NCI-H510A (cell line): ENCODE data around the gene GINS2.

Experiments
- DNase-seq: peaks from one replicate; lab custom pipeline; 2025; lab: John Stamatoyannopoulos, UW

GINS2 gene

DNA sequence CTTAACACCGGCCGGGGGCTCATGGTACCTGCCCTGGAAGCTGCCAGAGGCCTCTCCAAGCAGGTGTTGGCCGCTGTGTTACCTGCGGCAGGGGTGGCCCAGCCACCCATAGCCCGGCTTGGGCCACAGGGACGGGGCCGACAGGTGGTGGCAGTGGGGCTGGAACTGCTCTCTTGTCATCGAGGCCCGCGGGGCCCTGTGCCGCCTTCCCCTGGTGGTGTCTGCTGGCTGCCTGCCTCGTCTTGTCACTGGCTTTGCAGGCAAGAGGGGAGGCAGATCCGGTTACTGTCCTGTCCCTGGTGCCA is 48.5 kb downstream of the GINS2 start:
- no peak for DNase-seq

DNA sequence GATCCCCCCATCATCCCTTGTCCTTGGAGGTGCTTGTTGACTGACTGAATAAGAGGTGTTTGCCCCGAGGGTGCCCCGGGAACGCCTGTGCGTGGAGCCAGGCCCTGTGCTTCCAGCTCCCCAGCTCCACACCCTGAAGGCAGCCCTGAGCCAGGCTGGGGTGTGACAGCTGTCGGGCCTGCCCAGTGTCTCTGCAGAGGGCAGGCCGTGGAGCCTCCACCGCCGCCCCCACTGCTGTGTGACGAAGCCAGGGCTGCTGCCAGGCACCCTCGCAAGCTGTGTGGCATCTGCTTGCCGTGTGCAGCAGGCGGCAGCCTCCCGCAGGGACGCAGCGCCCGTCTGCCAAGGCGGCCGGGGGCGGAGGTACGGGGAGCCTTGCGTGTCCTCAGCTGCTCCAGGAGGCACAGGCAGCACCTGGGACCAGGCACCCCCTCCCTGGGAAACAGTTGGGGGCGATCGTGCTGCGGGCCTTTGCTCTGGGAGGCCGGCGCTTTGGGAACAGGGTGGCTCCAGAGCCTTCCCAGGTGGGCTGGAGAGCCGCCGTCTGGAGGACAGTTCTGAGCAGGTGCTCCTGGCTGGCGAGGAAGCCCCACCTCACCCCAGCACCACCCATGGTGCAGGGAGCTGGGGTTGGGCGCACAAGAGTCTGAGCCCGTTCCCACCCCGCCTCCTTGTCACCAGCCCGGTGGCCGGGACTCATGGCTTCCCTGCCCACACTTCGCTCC is 49.1 kb downstream of the GINS2 start:
- peak; percentile 89 for DNase-seq

DNA sequence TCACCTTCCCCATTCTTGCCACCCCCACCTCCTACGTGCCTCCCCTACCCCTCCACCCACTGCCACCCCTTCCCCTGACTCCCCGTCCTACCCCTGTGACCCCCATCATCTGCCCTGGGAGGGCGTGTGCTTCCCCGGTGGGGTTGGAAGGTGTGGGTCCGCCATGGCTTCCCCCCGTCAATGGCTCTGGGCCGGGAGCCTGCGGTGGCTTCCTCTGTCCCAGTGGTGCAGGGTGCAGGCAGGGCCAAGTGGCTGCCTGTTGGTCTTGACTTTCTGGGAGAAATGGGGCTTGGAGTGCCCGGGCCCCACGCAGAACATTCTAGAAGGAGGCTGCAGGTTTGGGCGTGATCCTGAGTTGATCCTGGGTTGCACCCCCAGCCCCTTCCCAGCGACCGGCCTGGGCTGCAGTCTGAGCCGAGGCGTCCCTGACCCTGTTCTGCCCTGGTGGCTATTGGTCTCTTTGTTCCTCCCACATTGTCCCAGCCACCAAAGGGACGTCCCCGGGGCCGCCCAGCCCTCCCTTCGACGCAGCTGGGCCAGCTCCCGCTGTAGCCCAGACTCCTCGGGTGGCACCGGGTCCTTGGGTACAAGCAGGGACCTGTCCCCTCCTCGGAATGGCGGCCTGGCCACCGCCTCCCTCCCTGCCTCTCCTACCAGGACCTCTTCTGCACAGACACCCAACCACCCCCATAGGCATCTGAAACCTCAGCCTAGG is 49.9 kb downstream of the GINS2 start:
- DNase-seq, result no peak

DNA sequence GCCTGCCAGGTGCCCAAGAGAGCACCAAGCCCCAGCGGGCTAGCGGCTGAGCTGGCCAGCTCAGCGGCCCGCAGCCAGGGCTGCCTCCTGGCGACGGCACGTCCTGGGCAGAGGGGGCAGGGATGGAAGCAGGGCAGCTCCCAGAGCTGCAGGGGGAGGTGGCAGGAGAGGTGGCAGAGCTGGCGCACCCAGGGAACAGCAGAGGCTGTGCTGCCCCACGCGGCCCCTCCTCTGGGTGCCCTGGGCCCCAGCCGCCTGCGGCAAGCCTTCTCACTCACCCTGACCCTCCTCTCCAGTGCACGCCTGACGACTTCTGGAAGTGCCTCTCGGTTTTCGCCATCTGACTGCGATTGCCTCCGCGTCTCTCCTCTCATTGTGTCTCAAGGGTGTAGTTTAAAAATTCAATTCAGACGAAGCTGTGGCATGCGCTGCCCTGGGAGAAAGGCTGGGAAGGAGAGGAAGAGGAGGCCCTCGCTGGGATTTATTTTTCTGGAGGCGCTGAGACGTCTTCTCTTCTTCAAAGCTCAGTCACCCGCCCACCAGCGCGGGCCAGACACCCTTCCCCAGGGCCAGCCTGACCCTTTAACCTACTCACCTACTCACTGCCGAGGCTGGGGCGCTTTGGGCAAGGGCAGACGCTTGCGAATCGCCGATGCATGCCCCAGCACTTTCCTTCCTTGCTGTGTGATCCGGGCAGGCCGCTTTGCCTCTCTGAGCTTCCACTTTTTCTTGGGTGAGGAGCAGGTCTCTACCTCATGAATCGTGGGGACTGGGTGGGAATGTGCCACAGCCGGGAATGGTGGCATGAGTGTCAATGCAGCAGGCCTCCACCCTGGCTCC is 50.7 kb downstream of the GINS2 start:
- DNase-seq, result peak; percentile 67

DNA sequence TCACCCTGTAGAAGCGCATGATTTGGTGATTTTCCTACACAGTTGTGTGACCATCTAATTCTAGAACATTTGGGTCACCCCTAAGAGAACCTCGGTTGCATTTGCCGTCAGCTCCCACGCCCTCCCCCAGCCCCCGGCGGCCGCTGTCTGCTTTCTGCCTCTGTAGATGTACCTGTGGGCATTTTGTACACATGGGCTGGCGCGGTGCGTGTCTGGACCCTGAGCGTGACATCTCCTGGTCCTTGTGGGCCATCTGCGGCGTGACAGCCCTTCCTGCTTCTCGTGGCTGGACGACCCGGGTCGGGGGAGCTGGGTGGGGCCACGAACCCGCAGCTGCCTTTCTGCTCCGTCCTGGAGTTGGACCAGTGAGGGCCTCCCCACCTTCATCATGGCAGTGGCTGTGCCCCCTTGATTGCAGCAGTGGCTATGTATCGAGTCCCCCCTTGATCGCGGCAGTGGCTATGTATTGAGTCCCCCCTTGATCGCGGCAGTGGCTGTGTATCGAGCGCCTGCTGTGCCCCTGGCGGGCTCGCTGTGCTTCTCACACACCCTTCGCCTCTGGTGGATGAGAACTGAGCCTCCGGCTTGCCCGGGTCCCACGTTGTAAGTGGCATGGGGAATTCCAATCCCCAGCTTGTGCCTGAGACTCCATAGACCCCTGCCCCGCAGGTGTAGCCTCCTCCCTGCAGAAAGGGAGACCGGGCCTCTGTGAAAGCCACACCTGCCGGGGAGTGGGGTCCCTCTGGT is 51.5 kb downstream of the GINS2 start:
- no peak for DNase-seq

DNA sequence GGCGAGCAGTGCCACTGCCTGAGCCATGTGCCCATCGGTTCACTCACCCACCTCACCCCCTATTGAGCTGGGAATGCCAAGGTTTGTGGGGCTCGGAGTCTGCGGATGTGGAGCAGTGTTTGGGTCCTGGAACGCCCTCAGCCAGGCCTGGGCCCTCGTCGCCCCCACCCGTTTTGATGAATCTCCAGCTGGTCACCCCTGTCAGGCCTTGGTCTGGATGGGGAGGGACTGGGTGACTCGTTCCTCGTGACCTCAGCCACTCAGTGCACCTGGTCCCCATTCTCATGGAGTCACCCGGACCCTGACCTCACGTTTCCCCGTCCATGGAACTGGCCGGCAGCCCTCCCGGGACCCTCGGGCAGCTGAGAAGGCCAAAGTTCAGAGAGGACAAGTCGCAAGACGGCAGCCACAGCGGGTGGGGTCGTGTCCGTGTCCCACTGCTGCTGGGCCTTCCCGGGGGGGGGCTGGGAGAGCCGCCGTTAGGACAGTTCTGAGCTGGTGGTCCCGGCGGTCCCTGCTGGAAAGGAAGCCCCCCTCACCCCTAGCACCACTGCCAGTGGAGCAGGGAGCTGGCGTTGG is 52.4 kb downstream of the GINS2 start:
- DNase-seq, result no peak

DNA sequence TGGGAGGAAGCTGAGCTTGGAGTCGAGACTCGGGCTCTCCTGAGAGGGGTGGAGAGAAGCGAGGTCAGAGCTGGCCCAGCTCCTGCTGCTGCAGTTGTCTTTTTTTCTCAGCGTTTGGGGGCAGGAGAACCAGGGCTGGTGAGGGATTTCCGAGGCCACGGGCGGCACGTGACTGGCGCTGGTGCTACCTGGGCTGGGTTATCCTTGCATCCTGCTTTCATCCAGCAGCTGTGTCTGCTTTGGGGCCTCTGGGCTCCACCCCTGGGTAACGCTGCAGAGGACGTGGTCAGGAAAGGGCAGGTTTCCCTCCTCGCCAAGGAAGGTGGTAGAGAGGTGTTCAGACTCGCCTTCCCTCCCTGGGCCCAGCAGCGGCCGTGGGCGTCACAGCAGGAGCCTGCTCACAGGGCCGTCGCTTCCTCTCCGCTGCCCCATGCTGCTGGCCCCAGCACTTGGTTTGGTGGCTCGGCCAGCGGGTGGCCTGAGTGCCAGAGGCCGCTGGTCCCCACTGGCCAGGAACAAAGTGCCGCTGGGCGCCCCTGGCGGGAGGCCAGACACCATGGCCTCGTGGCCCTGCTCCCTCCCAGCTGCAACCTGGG is 53.1 kb downstream of the GINS2 start:
- DNase-seq, result no peak

DNA sequence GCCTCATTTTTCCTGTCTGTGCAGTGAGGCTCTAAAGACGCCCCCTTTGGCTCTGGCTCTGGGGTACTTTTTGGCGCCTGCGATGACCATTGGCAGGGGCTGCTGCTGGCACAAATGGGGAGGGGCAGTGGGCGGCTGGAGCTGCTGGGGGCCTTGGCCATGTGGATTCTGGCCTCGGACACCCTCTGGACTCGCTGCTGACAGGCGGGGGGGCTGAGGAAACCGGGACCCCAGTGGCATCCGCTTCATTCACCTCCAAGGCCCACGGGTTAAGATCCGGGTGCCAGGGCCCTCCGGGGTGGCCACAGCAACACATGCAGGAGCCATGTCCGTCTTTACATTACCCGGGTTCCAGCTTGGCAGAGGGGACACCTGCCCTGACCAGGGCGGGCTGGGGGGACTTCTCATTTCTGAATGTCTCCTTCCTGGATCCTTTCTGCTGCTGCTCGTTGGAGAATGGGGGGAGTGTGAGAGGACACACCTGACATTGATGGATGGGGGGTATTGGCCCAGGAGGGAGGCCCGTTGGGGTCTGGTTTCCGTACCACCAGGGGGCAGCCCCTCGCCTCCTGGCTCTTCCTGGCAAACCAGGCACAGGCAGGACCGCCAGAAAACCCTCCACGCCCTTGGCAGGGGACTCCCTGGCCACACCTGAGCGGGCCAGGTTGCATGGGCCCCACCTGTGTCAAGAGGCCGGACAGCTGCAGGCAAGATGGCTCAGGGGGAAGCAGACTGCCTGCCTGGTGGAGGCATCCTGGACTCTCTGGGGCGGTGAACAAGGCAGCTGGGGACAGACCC is 53.8 kb downstream of the GINS2 start:
- DNase-seq, result no peak

DNA sequence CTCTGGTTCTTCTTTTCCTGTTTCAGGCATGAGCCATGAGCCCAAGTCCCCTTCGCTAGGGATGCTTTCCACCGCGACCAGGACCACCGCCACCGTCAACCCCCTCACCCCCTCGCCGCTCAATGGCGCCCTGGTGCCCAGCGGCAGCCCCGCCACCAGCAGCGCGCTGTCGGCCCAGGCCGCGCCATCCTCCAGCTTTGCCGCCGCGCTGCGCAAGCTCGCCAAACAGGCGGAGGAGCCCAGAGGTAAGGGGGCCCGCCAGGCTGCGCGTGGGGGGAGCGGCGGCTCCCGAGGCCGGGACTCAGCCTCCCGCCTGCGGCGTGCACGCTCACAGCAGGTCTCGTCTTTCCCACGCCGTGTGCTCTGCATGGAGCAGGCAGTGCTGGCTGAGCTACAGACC is 54.9 kb downstream of the GINS2 start:
- DNase-seq, result no peak

DNA sequence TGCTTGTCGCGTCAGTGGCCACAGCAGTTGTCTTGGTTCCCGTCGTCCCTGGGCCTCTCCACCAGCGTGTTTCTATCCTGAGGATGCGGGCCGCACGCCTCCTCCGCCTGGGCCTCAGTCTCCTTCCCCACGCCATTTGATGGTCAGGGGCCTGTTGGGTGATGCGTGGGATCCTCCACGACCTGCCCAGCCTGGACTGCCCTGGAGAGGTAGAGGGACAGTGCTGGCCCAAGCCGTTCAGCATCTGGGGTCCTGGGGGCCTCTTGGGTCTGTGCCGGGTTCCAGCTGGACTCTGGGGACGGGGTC is 55.4 kb downstream of the GINS2 start:
- DNase-seq, result no peak

DNA sequence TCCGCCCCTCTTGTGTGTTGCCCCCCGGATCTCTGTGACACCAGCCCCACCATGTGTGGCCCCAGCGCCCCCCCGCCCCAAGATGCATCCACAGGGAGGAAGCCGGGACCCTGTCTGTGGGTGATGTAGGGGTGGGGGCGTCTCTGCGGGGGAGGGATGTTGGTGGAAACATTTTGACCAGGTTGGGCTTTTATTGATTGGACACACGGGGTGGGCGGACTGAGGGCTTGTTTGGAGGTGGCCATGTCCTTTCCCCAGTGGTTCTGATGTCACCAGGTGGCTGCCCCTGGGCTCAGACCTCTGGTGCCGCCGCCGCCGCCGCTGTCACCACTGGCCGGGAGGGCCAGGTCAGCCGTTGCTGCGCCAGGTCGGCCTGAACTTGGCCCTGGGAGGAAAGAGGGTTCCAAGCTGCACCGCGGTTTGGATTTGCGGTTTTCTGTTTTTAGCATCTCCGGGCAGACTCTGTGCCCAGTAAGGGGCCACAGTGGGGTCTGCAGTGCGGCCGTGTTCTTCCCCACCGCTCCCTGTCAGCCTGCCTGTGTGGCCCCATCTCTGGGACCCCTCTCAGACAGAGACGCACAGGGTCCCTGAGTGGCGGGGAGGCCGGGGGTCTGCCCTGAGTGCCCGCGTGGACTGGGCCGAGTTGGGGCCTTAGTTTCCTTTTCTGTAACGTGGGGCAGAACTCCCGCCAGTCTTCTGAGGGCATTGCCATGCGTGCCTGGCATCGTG is 55.9 kb downstream of the GINS2 start:
- no peak for DNase-seq

DNA sequence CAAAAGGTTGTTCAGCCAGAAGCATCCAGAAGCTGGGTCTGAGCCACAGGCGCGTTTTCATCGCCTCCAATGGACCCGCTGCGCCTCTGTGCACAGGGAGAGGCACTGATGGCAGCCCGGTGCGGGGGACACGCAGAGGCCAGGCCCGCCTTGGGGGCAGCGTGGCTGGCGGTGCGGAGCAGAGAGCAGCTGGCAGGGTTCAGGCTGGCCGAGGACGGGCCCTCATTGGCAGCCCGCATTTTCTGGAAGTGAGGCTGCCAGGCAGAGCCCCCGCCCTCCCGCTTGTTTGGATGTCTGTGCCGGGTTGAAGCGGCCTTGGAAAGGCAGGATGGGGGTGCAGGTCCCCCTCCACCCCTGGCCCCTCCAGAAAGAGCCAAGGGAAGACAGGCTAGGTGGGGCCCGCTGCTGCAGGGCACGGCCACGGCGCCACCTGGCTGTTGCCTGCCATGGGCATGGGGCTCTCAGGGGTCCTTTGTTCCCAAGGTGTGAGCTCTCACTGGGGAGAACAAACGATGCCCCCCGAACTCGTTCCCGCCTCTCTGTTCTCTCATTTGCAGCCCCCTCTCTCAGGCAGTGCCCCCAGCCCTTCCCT is 56.9 kb downstream of the GINS2 start:
- DNase-seq, result no peak

DNA sequence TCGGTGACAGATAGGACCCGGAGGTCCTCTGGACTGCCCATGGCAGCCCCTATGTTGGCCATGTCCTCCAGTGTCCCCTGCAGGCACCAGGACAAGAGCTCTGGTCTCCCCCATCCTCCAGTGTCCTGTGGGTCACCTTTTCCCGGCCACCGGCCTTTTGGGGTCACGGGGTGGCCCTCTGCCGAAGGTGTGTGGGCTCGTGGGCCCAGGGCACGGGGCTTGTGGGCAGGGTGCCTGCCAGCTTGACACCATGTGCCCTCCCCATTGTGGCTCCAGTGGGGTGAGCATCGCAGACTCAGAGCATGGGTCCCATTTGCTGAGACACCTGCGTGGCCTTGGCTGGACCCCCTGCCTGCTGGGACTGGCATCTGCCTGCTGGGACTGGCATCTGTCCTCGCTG is 57.5 kb downstream of the GINS2 start:
- no peak for DNase-seq

DNA sequence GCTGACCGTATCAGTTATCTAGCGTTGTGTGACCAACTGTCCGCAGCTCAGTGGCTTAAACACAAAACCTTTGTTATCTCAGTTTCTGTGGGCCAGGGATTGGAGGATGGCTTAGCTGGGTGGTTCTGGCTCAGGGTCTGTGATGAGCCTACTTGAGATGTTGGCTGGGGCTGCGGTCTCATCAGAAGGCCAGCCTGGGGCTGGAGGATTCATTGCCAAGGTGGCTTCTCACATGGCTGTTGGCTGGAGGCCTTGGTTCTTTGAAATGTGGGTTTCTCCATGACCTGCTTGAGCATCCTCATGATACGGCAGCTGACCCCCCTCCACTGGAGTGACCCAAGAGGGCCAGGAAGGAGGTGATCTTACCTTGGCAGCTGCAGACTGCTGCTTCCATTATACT is 58.9 kb downstream of the GINS2 start:
- no peak for DNase-seq

DNA sequence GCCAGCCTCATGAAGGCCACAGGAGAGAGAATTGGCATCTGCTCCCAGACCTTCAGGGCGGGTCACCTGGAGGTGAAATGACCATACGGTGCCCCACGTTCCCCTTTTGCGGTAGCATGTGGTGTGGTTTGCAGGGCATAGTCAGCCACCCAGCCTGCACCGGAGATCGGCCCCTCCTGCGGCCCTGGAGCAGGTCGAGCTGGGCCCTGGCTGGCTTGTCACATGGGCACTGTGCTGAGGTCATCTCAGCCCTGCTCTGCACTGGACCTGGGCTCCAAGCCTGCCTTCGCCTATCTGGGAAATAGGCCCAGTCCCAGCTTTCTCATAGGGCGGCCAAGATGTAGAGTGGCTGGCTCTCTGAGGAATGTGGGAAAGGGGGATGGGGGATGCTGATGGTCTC is 59.4 kb downstream of the GINS2 start:
- DNase-seq, result no peak

DNA sequence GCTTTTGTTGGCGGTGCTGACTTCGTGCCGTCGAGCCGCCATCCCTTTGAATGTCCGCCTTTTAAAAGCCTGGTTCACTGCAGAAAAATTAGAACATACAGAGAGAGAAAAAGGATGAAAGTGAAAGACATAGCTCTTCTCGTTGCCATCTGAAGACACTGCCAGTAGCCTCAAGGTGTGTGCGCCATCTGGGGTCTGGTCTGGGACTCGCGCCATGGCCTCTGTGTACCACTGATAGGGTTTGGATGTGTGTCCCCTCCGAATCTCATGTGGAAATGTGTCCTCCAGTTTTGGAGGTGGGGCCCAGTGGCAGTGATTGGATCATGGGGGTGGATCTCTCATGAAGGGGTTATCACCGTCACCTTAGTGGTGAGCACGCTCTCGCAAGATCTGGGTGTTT is 60.1 kb downstream of the GINS2 start:
- no peak for DNase-seq

DNA sequence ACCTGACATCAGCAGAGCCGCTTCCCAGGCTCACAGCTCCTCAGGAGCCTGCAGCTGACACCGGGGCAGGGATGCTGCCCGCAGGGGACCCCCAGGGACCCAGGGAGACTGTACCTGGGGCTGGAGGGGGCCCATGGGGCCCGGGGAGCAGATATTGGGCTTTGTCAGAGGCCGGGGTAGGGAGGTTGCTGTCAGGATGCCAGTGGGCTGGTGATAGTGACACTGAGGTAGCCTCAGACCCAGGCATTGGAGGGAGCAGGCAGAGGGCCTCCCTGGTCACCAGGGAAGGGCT is 60.5 kb downstream of the GINS2 start:
- DNase-seq, result no peak

DNA sequence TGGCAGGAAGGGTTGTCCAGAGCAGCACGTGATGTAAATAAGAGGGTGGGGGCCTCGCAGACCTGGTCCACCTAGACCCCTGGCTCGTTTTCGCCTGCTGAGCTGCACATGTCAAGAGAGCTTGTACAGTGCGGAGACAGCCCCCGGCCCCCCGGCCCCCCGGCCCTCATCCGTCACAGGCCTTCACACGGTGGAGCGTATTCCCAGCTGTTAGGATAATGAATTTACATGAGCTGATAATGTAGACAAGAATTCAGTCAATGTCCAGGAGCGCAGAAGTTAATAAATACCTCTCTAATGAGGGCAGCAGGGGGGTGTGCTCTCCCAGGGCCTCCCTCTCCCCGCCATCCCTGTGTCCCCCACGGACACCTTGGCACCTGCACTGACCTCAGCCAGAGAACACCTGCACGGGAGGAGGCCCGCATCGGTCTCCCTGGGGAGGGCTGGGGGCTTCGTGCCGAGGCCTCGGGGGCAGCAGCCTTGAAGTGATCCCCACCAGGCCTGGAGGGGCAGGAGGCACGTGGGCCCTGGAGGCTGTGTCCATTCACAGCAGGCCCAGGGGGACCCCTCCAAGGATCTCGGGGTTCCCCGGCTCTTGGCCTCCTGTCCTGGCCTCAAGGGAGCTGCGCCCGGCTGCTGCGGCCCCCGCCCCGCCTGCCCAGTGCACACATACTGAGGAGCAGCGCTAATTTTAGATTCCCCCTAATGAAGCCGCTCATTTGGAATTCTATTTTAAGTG is 61.1 kb downstream of the GINS2 start:
- no peak for DNase-seq

DNA sequence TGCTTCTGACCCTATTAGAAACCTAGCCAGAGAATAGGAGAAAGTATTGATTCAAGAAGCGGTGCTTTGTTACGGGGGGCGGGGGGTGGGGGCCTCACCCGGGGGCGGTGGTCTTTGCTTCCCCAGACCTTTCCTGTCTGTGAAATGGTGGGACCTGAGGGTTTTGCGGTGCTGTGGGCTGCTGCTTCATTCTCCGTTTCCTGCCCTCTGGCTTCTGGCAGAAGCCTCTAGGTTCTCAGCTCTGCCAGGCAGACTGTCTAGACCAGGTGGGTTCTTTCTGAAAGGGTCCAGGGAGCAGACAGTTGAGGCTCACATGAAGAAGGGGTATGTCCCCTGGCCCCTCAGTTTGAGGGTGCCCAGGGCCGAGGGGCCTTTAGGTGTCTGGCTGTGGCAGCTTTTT is 61.7 kb downstream of the GINS2 start:
- DNase-seq, result no peak
